Activated CD4-positive, alpha-beta T cell treated with anti-CD3 and anti-CD28 coated beads for 36 hours (primary cell): Measurements from ENCODE around the gene FMNL3. TPM values are rescaled to one million over a fixed set of nuclear protein-coding genes. Genes with fewer than 3 reads are reported as not detected.

Source experiments
- ATAC-seq: fragments of 200-7000 bp; cut with Tn5 transposase; one replicate; pipeline ENCODE4 v1.10.0; 2021; ENCODE audit warnings: mild to moderate bottlenecking, moderate library complexity
- CTCF ChIA-PET: fragments of 350-600 bp; sonication (Branson Sonifier 250); formaldehyde crosslinking; loops from one replicate; lab custom pipeline; 2021; ENCODE audit warnings: antibody characterized with exemption; lab: Charles Lee
- POLR2A ChIA-PET: fragments of 350-600 bp; sonication (Branson Sonifier 250); formaldehyde crosslinking; loops from one replicate; lab custom pipeline; 2021; ENCODE audit warnings: antibody characterized with exemption, inconsistent platforms; lab: Charles Lee
- DNase-seq: peaks from one replicate; pipeline ENCODE4 v3.0.0-alpha.2; 2020
- H3K27ac Mint-ChIP-seq: one replicate; pipeline ENCODE4 v1.8.0; 2021; ENCODE audit warnings: mixed read lengths
- H3K27me3 Mint-ChIP-seq: one replicate; pipeline ENCODE4 v1.8.0; 2021; ENCODE audit warnings: mixed read lengths
- H3K36me3 Mint-ChIP-seq: one replicate; pipeline ENCODE4 v1.8.0; 2021; ENCODE audit warnings: low read depth, mixed read lengths
- H3K4me1 Mint-ChIP-seq: one replicate; pipeline ENCODE4 v1.8.0; 2021; ENCODE audit warnings: mixed read lengths
- H3K4me3 Mint-ChIP-seq: one replicate; pipeline ENCODE4 v1.8.0; 2021; ENCODE audit warnings: mild to moderate bottlenecking, moderate library complexity, mixed read lengths
- H3K9me3 Mint-ChIP-seq: one replicate; pipeline ENCODE4 v1.8.0; 2021; ENCODE audit warnings: low read depth, mixed read lengths
- intact Hi-C, 2 experiments: fragments of 100-400 bp; cut with DNase I in 1 of 2; cut with micrococcal nuclease in 1 of 2; formaldehyde crosslinking; loops; one replicate each; pipeline versions ENCODE4 v1.14.2 to v1.15.1; 2022 to 2024; cut with DNase I, micrococcal nuclease
- total RNA-seq, 2 experiments: library from RNA; stranded (reverse); gene quantifications; one replicate each; pipeline ENCODE4 v1.2.3, GENCODE V29; 2021

Gene FMNL3
- total RNA-seq, 2 experiments from 2014 or later, result 23.2 to 24.3 TPM

GRCh38 chr12:49644620-49644994, 62.6 kb downstream of the FMNL3 start:
- Mint-ChIP-seq H3K4me3 (no peak overlapping the region), H3K27me3 (no peaks in the 10 kb centered on the region), H3K9me3 (no peaks in the 10 kb centered on the region), H3K36me3 (peaks cover 18% of the 10 kb centered on the region), H3K4me1 (peaks cover 18% of the 10 kb centered on the region), H3K27ac (peak overlapping the region; percentile 78)
- intact Hi-C loops, result loop anchor here (1.0 to 2.0 kb wide), 5 partner anchors 18 to 194 kb away; partner anchors contain the start of genes FMNL3 (in 2 of the 2) and TMBIM6 (in 1 of the 2)
- CTCF ChIA-PET, result interaction anchor here (0.5 to 21.5 kb wide), 24 partner anchors 8 to 195 kb away, joined by 3 to 332 read pairs (median 4); partner anchors contain the start of gene FMNL3
- DNase-seq (peak; percentile 89), ATAC-seq (peak; percentile 93)
- POLR2A ChIA-PET, result no interaction called here

GRCh38 chr12:49643961-49644619, 63.1 kb downstream of the FMNL3 start:
- H3K27ac Mint-ChIP-seq, result peak overlapping the region; percentile 78
- ATAC-seq (no peak), DNase-seq (no peak)
- ChIA-PET POLR2A (no interaction called here), CTCF (interaction anchor here (0.7 to 21.5 kb wide), 15 partner anchors 10 to 133 kb away, joined by 3 to 332 read pairs (median 4); partner anchors contain the start of gene FMNL3)
- peaks cover 21% of the 10 kb centered on the region for H3K4me1 Mint-ChIP-seq
- intact Hi-C loops, result loop anchor here (1.0 to 2.0 kb wide), 5 partner anchors 18 to 195 kb away; partner anchors contain the start of genes FMNL3 (in 2 of the 2) and TMBIM6 (in 1 of the 2)
- no peak overlapping the region for H3K4me3 Mint-ChIP-seq
- H3K9me3 Mint-ChIP-seq, result no peaks in the 10 kb centered on the region
- H3K27me3 Mint-ChIP-seq, result no peaks in the 10 kb centered on the region
- H3K36me3 Mint-ChIP-seq, result peaks cover 18% of the 10 kb centered on the region

- no peaks in the 10 kb centered on the region for H3K9me3 Mint-ChIP-seq
- ChIA-PET POLR2A (no interaction called here), CTCF (interaction anchor here (0.9 to 21.5 kb wide), 12 partner anchors 11 to 134 kb away, joined by 3 to 332 read pairs (median 6); partner anchors contain the start of gene FMNL3)
- intact Hi-C loops, result no loop called here
- H3K27me3 Mint-ChIP-seq, result no peaks in the 10 kb centered on the region
- no peak for DNase-seq
- peaks cover 16% of the 10 kb centered on the region for H3K36me3 Mint-ChIP-seq
- H3K4me1 Mint-ChIP-seq, result peaks cover 18% of the 10 kb centered on the region
- H3K4me3 Mint-ChIP-seq, result no peak overlapping the region
- no peak for ATAC-seq
- H3K27ac Mint-ChIP-seq, result no peak overlapping the region
Measured at GRCh38 chr12:49643135-49643534, 64.1 kb downstream of the FMNL3 start.

- CTCF ChIA-PET, result interaction anchor here (0.7 to 21.5 kb wide), 7 partner anchors 11 to 120 kb away, joined by 3 to 332 read pairs (median 4); partner anchors contain the start of genes FMNL3 and TMBIM6
Measured at GRCh38 chr12:49642370-49642802, 64.8 kb downstream of the FMNL3 start.

GRCh38 chr12:49641748-49642369, 65.3 kb downstream of the FMNL3 start:
- no peaks in the 10 kb centered on the region for H3K9me3 Mint-ChIP-seq
- peaks cover 19% of the 10 kb centered on the region for H3K4me1 Mint-ChIP-seq
- H3K4me3 Mint-ChIP-seq, result no peak overlapping the region
- H3K27me3 Mint-ChIP-seq, result no peaks in the 10 kb centered on the region
- ChIA-PET POLR2A (interaction anchor here (0.9 to 1.3 kb wide), 2 partner anchors 62 to 100 kb away, joined by 3 to 4 read pairs; partner anchors contain the start of gene TMBIM6), CTCF (interaction anchor here (0.7 to 21.5 kb wide), 8 partner anchors 11 to 283 kb away, joined by 3 to 332 read pairs (median 4); partner anchors contain the start of genes FMNL3 and TMBIM6)
- intact Hi-C loops, result no loop called here
- peaks cover 7% of the 10 kb centered on the region for H3K36me3 Mint-ChIP-seq
- no peak overlapping the region for H3K27ac Mint-ChIP-seq
- DNase-seq (no peak), ATAC-seq (no peak)

More at GRCh38 chr12:49642370-49642802, 64.8 kb downstream of the FMNL3 start:
- H3K27ac Mint-ChIP-seq, result peak overlapping the region; percentile 4
- intact Hi-C loops, result no loop called here
- peaks cover 11% of the 10 kb centered on the region for H3K36me3 Mint-ChIP-seq
- H3K4me1 Mint-ChIP-seq, result peaks cover 15% of the 10 kb centered on the region
- H3K4me3 Mint-ChIP-seq, result no peak overlapping the region
- H3K9me3 Mint-ChIP-seq, result no peaks in the 10 kb centered on the region
- POLR2A ChIA-PET, result interaction anchor here (0.9 kb wide), 1 partner anchor 61 kb away, joined by 3 read pairs; no protein-coding TSS in a partner anchor
- DNase-seq (no peak), ATAC-seq (no peak)
- no peaks in the 10 kb centered on the region for H3K27me3 Mint-ChIP-seq

- Mint-ChIP-seq H3K36me3 (peaks cover 2% of the 10 kb centered on the region), H3K4me1 (peaks cover 14% of the 10 kb centered on the region), H3K27ac (peak overlapping the region; percentile 33), H3K9me3 (no peaks in the 10 kb centered on the region), H3K4me3 (no peak overlapping the region), H3K27me3 (no peaks in the 10 kb centered on the region)
- peak; percentile 78 for DNase-seq
- ATAC-seq, result peak; percentile 97
- CTCF ChIA-PET, result interaction anchor here (0.5 to 5.3 kb wide), 36 partner anchors 9 to 295 kb away, joined by 3 to 113 read pairs (median 5); partner anchors contain the start of genes FAM186B, FMNL3, PRPF40B and SPATS2
- POLR2A ChIA-PET, result interaction anchor here (1.4 kb wide), 1 partner anchor 66 kb away, joined by 5 read pairs; no protein-coding TSS in a partner anchor
- intact Hi-C loops, result loop anchor here (1.0 to 2.0 kb wide), 3 partner anchors 70 to 141 kb away; partner anchors contain the start of gene FMNL3 (in 2 of the 2)
Measured at GRCh38 chr12:49636979-49637755, 70.0 kb downstream of the FMNL3 start.

- intact Hi-C loops, result loop anchor here in 1 of 2 experiments (2.0 kb wide), 1 partner anchor 70 kb away; the partner anchor contains the start of gene FMNL3
- ATAC-seq (no peak), DNase-seq (no peak)
- Mint-ChIP-seq H3K27me3 (no peaks in the 10 kb centered on the region), H3K9me3 (no peaks in the 10 kb centered on the region), H3K36me3 (peaks cover 2% of the 10 kb centered on the region), H3K4me1 (peaks cover 14% of the 10 kb centered on the region), H3K4me3 (no peak overlapping the region), H3K27ac (no peak overlapping the region)
- ChIA-PET POLR2A (interaction anchor here (1.4 kb wide), 1 partner anchor 67 kb away, joined by 5 read pairs; no protein-coding TSS in a partner anchor), CTCF (interaction anchor here (0.5 to 5.3 kb wide), 26 partner anchors 8 to 493 kb away, joined by 3 to 113 read pairs (median 4); partner anchors contain the start of genes FMNL3, PRPF40B, SPATS2 and TMBIM6)
Measured at GRCh38 chr12:49636574-49636973, 70.6 kb downstream of the FMNL3 start.

- POLR2A ChIA-PET, result no interaction called here
Measured at GRCh38 chr12:49635656-49636055, 71.5 kb downstream of the FMNL3 start.

GRCh38 chr12:49635036-49635435, 72.2 kb downstream of the FMNL3 start:
- CTCF ChIA-PET, result interaction anchor here (0.7 to 5.3 kb wide), 6 partner anchors 10 to 330 kb away, joined by 3 to 113 read pairs (median 9); partner anchors contain the start of genes FMNL3 and PRPF40B
- Mint-ChIP-seq H3K4me1 (peaks cover 14% of the 10 kb centered on the region), H3K4me3 (no peak overlapping the region), H3K9me3 (no peaks in the 10 kb centered on the region), H3K27ac (no peak overlapping the region), H3K27me3 (no peaks in the 10 kb centered on the region), H3K36me3 (peaks cover 2% of the 10 kb centered on the region)
- DNase-seq (no peak), ATAC-seq (no peak)
- intact Hi-C loops, result no loop called here
- POLR2A ChIA-PET, result interaction anchor here (0.6 kb wide), 1 partner anchor 10 kb away, joined by 3 read pairs; no protein-coding TSS in a partner anchor

More at GRCh38 chr12:49635656-49636055, 71.5 kb downstream of the FMNL3 start:
- Mint-ChIP-seq H3K4me3 (no peak overlapping the region), H3K27me3 (no peaks in the 10 kb centered on the region), H3K9me3 (no peaks in the 10 kb centered on the region), H3K27ac (no peak overlapping the region), H3K36me3 (peaks cover 2% of the 10 kb centered on the region), H3K4me1 (peaks cover 14% of the 10 kb centered on the region)
- CTCF ChIA-PET, result interaction anchor here (0.6 to 5.3 kb wide), 13 partner anchors 9 to 161 kb away, joined by 3 to 113 read pairs (median 8); partner anchors contain the start of genes FMNL3, PRPF40B and TMBIM6
- ATAC-seq (no peak), DNase-seq (no peak)
- intact Hi-C loops, result loop anchor here in 1 of 2 experiments (2.0 kb wide), 1 partner anchor 71 kb away; the partner anchor contains the start of gene FMNL3
